HTR-8/SVneo (cell line): ENCODE data around the gene EMC9.

ENCODE experiments used
- DNase-seq: peaks from one replicate; pipeline ENCODE4 v3.0.0; 2011; ENCODE audit warnings: low spot score, mixed read lengths; ENCODE audit not compliant: insufficient read length
- FAIRE-seq: peaks from 2 replicates; lab custom pipeline; 2011; peaks lifted over from hg19 to GRCh38; lab: Jason Lieb, UNC

EMC9 gene

GRCh38 chr14:24093901-24094840 lies 47.2 kb downstream of the EMC9 start, which contains the start of gene PCK2:
TSS of gene PCK2 (plus strand) at chr14:24094311. CDS start at chr14:24094406, 95 bp downstream.
- DNase-seq (peak; percentile 89), FAIRE-seq (no peak)

GRCh38 chr14:24093207-24093900 lies 48.0 kb downstream of the EMC9 start:
- FAIRE-seq = no peak

GRCh38 chr14:24092505-24093206 lies 48.7 kb downstream of the EMC9 start:
- no peak for FAIRE-seq
- no peak for DNase-seq

More at GRCh38 chr14:24093207-24093900, 48.0 kb downstream of the EMC9 start:
- DNase-seq = no peak

- FAIRE-seq = no peak
- DNase-seq = no peak
These were observed 49.3 kb downstream of the EMC9 start for GRCh38 chr14:24092110-24092504.

- FAIRE-seq = no peak
- DNase-seq = no peak
These were observed 51.5 kb downstream of the EMC9 start for GRCh38 chr14:24089890-24090289.
